ENCODE data around the gene UBL5.

DNA sequence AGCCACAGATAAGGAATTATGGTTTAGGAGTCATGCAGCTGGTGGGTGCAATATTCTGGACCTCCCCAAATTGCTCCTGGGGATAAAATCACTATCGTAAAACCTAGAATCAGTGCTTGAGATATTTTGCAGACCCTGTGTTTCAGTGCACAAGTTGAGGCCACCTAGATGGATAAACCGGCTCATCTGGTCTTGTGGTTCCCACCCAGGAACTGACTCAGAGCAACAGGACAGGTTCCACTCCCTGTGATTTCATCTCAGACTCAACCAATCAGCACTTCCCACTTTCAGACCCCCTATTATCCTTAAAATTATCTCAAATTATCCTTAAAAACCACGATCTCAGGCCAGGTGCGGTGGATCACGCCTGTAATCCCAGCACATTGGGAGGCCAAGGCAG, 29.8 kb upstream of the UBL5 start:
- TF ChIP-seq CTCF (IDR thresholded peaks at IDR 0.05 in 2 of 3, conservative IDR thresholded peaks at IDR 0.05 in 1 of 3; ENCODE audit: control insufficient read depth in 2 of 3, extremely low read depth in 1 of 3, insufficient read depth in 1 of 3, low read depth in 3 of 3, low read length in 3 of 3) (no peak), MYC (IDR thresholded peaks at IDR 0.05; ENCODE audit: insufficient read depth, insufficient read length, insufficient replicate concordance, low read length, severe bottlenecking) (no peak), SPI1 (IDR thresholded peaks at IDR 0.05; ENCODE audit: borderline replicate concordance, insufficient read depth, low read depth, low read length) (no peak), BHLHE40 (IDR thresholded peaks at IDR 0.05; ENCODE audit: borderline replicate concordance in 1 of 2, low read depth in 2 of 2, low read length in 1 of 2) (no peak), EP300 (IDR thresholded peaks at IDR 0.05; ENCODE audit: borderline replicate concordance in 1 of 2, control insufficient read depth in 1 of 2, low read depth in 2 of 2, low read length in 2 of 2) (no peak), SIN3A (IDR thresholded peaks at IDR 0.05; ENCODE audit: low read depth, low read length) (no peak), CBX5 (IDR thresholded peaks at IDR 0.05; ENCODE audit: low read depth) (no peak), TAF1 (IDR thresholded peaks at IDR 0.05; ENCODE audit: borderline replicate concordance, low read depth, low read length) (no peak), ATF3 (IDR thresholded peaks at IDR 0.05; ENCODE audit: borderline replicate concordance, extremely low read depth, low read depth, low read length) (no peak), ATF7 (IDR thresholded peaks at IDR 0.05; ENCODE audit: low read depth) (no peak), POLR2A (IDR thresholded peaks at IDR 0.05; ENCODE audit: low read depth, low read length) (no peak), JUND (IDR thresholded peaks at IDR 0.05; ENCODE audit: low read depth, low read length) (no peak), NR2F1 (conservative IDR thresholded peaks at IDR 0.05) (no peak)
- TF ChIP-seq, protein P1, sequence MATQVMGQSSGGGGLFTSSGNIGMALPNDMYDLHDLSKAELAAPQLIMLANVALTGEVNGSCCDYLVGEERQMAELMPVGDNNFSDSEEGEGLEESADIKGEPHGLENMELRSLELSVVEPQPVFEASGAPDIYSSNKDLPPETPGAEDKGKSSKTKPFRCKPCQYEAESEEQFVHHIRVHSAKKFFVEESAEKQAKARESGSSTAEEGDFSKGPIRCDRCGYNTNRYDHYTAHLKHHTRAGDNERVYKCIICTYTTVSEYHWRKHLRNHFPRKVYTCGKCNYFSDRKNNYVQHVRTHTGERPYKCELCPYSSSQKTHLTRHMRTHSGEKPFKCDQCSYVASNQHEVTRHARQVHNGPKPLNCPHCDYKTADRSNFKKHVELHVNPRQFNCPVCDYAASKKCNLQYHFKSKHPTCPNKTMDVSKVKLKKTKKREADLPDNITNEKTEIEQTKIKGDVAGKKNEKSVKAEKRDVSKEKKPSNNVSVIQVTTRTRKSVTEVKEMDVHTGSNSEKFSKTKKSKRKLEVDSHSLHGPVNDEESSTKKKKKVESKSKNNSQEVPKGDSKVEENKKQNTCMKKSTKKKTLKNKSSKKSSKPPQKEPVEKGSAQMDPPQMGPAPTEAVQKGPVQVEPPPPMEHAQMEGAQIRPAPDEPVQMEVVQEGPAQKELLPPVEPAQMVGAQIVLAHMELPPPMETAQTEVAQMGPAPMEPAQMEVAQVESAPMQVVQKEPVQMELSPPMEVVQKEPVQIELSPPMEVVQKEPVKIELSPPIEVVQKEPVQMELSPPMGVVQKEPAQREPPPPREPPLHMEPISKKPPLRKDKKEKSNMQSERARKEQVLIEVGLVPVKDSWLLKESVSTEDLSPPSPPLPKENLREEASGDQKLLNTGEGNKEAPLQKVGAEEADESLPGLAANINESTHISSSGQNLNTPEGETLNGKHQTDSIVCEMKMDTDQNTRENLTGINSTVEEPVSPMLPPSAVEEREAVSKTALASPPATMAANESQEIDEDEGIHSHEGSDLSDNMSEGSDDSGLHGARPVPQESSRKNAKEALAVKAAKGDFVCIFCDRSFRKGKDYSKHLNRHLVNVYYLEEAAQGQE (IDR thresholded peaks at IDR 0.05; ENCODE audit: low read depth, low read length): no peak

Measured in GM12878 (cell line).